ENCODE measurements around the gene TTC3.

TTC3 gene

DNA sequence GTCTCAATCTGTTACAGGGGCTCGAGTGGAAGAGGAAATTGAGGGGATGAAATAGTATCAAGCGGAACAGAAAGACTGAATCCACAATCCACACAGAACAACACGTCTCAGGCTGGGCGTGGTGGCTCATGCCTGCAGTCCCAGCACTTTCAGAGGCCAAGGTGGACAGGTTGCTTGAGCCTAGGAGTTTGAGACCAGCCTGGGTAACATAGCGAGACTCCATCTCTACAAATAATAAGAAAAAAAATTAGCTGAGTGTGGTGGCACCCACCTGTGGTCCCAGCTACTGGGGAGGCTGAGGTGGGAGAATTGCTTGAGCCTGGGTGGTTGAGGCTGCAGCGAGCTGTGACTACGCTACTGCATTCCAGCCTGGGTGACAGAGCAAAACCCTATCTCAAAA lies 168.4 kb downstream of the TTC3 start:
- H2AFZ ChIP-seq (ENCODE audit: low read length) = no peak overlapping the region
- TF ChIP-seq, protein P1, sequence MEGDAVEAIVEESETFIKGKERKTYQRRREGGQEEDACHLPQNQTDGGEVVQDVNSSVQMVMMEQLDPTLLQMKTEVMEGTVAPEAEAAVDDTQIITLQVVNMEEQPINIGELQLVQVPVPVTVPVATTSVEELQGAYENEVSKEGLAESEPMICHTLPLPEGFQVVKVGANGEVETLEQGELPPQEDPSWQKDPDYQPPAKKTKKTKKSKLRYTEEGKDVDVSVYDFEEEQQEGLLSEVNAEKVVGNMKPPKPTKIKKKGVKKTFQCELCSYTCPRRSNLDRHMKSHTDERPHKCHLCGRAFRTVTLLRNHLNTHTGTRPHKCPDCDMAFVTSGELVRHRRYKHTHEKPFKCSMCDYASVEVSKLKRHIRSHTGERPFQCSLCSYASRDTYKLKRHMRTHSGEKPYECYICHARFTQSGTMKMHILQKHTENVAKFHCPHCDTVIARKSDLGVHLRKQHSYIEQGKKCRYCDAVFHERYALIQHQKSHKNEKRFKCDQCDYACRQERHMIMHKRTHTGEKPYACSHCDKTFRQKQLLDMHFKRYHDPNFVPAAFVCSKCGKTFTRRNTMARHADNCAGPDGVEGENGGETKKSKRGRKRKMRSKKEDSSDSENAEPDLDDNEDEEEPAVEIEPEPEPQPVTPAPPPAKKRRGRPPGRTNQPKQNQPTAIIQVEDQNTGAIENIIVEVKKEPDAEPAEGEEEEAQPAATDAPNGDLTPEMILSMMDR (IDR thresholded peaks at IDR 0.05; ENCODE audit: low read length) = no peak
- TF ChIP-seq EZH2 (optimal IDR thresholded peaks at IDR 0.05; ENCODE audit: low read depth, low read length) = no peak
- TF ChIP-seq EZH2phosphoT487 (IDR thresholded peaks at IDR 0.05; ENCODE audit: low read length) = no peak
- peaks cover 9% of the 10 kb centered on the region; the same call in 1 of the 2 replicates for H4K20me1 ChIP-seq (ENCODE audit: insufficient read depth, low read length)
- H3K36me3 ChIP-seq (replicated peaks; ENCODE audit: insufficient read depth, low read length) = no peaks in the 10 kb centered on the region
- H3K79me2 ChIP-seq (ENCODE audit: low read length) = peaks cover 69% of the 10 kb centered on the region
- no peaks in the 10 kb centered on the region for H3K9me3 ChIP-seq (replicated peaks; ENCODE audit: insufficient read depth, low read length)
- H3K27ac ChIP-seq (ENCODE audit: low read length) = no peak overlapping the region
- no peaks in the 10 kb centered on the region for H3K27me3 ChIP-seq (replicated peaks; ENCODE audit: insufficient read depth, low read length)
- H3K9me2 ChIP-seq (replicated peaks; ENCODE audit: insufficient read depth, low read length) = no peaks in the 10 kb centered on the region
- DNase-seq = no peak
- no peak overlapping the region for H3K4me2 ChIP-seq (ENCODE audit: low read depth, low read length)
- H3K4me1 ChIP-seq (ENCODE audit: low read length) = no peaks in the 10 kb centered on the region
- H3K9ac ChIP-seq (ENCODE audit: low read length) = no peak overlapping the region
- H3K4me3 ChIP-seq (ENCODE audit: low read length) = no peak overlapping the region
- H3F3A ChIP-seq (ENCODE audit: insufficient read depth, low read length) = no peaks in the 10 kb centered on the region

DNA sequence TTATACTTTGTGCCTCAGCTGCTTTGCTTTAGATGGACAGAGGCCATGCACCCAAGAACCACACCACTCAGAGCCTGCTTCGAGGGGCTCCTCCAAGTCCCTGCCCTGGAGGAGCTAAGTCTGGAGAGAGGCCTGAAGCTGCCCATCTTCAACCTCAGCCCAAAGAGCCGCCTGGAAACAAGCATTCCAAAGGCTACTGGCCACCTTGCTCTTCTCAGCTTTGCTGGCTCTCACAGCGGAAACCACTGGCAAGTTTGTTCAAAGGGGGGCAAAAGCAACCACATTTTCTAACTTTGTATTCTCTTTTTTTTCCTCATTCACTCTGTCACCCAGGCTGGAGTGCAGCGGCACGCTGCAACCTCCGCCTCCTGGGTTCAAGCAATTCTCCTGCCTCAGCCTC lies 170.9 kb downstream of the TTC3 start:
- H3K27me3 ChIP-seq (replicated peaks; ENCODE audit: insufficient read depth, low read length) = no peaks in the 10 kb centered on the region
- DNase-seq = no peak
- H3K4me3 ChIP-seq (ENCODE audit: low read length) = no peak overlapping the region
- H3K4me2 ChIP-seq (ENCODE audit: low read depth, low read length) = no peak overlapping the region
- H3K9me3 ChIP-seq (replicated peaks; ENCODE audit: insufficient read depth, low read length) = no peaks in the 10 kb centered on the region
- TF ChIP-seq, protein P1 (IDR thresholded peaks at IDR 0.05; ENCODE audit: low read length) = no peak
- TF ChIP-seq EZH2phosphoT487 (IDR thresholded peaks at IDR 0.05; ENCODE audit: low read length) (no peak), EZH2 (optimal IDR thresholded peaks at IDR 0.05; ENCODE audit: low read depth, low read length) (no peak)
- no peak overlapping the region for H3K9ac ChIP-seq (ENCODE audit: low read length)
- H3K9me2 ChIP-seq (replicated peaks; ENCODE audit: insufficient read depth, low read length) = no peaks in the 10 kb centered on the region
- H3K4me1 ChIP-seq (ENCODE audit: low read length) = no peaks in the 10 kb centered on the region
- peaks cover 91% of the 10 kb centered on the region for H3K79me2 ChIP-seq (ENCODE audit: low read length)
- H3K36me3 ChIP-seq (replicated peaks; ENCODE audit: insufficient read depth, low read length) = no peaks in the 10 kb centered on the region
- no peaks in the 10 kb centered on the region for H3F3A ChIP-seq (ENCODE audit: insufficient read depth, low read length)
- no peak overlapping the region for H2AFZ ChIP-seq (ENCODE audit: low read length)
- peaks cover 11% of the 10 kb centered on the region; the same call in 1 of the 2 replicates for H4K20me1 ChIP-seq (ENCODE audit: insufficient read depth, low read length)
- no peak overlapping the region for H3K27ac ChIP-seq (ENCODE audit: low read length)

DNA sequence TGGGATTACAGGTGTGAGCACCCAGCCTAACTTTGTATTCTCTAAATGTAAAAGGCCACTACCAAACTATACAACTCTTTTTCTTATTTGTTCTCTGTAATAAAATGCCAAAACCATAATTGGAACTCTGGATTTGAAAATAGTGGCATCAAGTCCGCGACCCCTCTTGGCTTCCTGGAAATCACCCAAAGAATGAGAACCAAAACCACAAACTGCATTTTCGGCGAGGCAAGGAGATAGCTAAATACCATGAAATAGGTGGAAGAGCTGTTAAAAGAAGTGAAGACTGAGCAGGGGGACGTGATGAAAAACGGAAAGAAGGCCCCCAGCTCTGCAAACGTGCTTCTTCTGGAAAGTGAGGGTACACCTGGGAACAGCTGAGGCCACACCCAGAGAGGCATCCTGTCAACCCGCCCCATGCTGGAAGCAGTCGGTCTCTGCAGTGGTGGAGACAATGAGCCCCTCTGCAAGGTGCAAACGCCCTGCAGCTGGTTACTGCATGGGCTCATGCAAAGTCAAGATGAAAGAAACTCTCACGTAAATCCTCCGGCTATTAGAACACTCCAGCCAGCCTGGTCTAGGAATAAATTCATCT lies 171.5 kb downstream of the TTC3 start:
- no peaks in the 10 kb centered on the region for H3K9me2 ChIP-seq (replicated peaks; ENCODE audit: insufficient read depth, low read length)
- peaks cover 16% of the 10 kb centered on the region for H4K20me1 ChIP-seq (ENCODE audit: insufficient read depth, low read length)
- 0 out of 2 replicates have a peak, but pooled peaks cover 2% of the 10 kb centered on the region for H3K4me1 ChIP-seq (ENCODE audit: low read length)
- DNase-seq = no peak
- no peaks in the 10 kb centered on the region for H3K36me3 ChIP-seq (replicated peaks; ENCODE audit: insufficient read depth, low read length)
- H3K4me2 ChIP-seq (ENCODE audit: low read depth, low read length) = no peak overlapping the region
- no peak overlapping the region for H2AFZ ChIP-seq (ENCODE audit: low read length)
- TF ChIP-seq EZH2phosphoT487 (IDR thresholded peaks at IDR 0.05; ENCODE audit: low read length) = no peak
- TF ChIP-seq, protein P1 (IDR thresholded peaks at IDR 0.05; ENCODE audit: low read length) = no peak
- no peak for TF ChIP-seq EZH2 (optimal IDR thresholded peaks at IDR 0.05; ENCODE audit: low read depth, low read length)
- H3F3A ChIP-seq (ENCODE audit: insufficient read depth, low read length) = no peaks in the 10 kb centered on the region
- H3K79me2 ChIP-seq (ENCODE audit: low read length) = peaks cover 94% of the 10 kb centered on the region
- no peaks in the 10 kb centered on the region for H3K9me3 ChIP-seq (replicated peaks; ENCODE audit: insufficient read depth, low read length)
- H3K9ac ChIP-seq (ENCODE audit: low read length) = no peak overlapping the region
- no peak overlapping the region for H3K27ac ChIP-seq (ENCODE audit: low read length)
- no peaks in the 10 kb centered on the region for H3K27me3 ChIP-seq (replicated peaks; ENCODE audit: insufficient read depth, low read length)
- H3K4me3 ChIP-seq (ENCODE audit: low read length) = no peak overlapping the region

Measured in MM.1S (cell line).